Mesendoderm (in vitro differentiated cells): ENCODE results near the gene ARPC5.

Experiments
- DNase-seq: peaks from one replicate; pipeline ENCODE4 v3.0.0; 2013
- H2AK5ac ChIP-seq: 2 replicates; pipeline ENCODE4 v1.6.1; 2013; ENCODE audit warnings: low read length, inconsistent platforms
- H2BK120ac ChIP-seq: 2 replicates; pipeline ENCODE4 v1.6.1; 2013; ENCODE audit warnings: low read depth, mild to moderate bottlenecking, low read length, moderate library complexity, mixed read lengths
- H2BK15ac ChIP-seq: replicated peaks from 2 replicates; pipeline ENCODE4 v1.6.1; 2013; ENCODE audit warnings: low read depth, mild to moderate bottlenecking, moderate library complexity
- H2BK5ac ChIP-seq: 2 replicates; pipeline ENCODE4 v1.6.1; 2013; ENCODE audit warnings: low read length, inconsistent platforms
- H3K18ac ChIP-seq: 2 replicates; pipeline ENCODE4 v1.6.1; 2013; ENCODE audit warnings: mild to moderate bottlenecking, low read length, mixed read lengths
- H3K23ac ChIP-seq: one replicate; pipeline ENCODE4 v1.6.1; 2013; ENCODE audit warnings: low read length
- H3K27ac ChIP-seq: 2 replicates; pipeline ENCODE4 v1.5.1; 2013; ENCODE audit warnings: low read depth, mild to moderate bottlenecking, inconsistent platforms, low read length, moderate library complexity
- H3K27me3 ChIP-seq: 2 replicates; pipeline ENCODE4 v1.6.1; 2013; ENCODE audit warnings: low read length, control low read depth, mild to moderate bottlenecking, inconsistent platforms; ENCODE audit not compliant: insufficient read depth, poor library complexity
- H3K36me3 ChIP-seq: 2 replicates; pipeline ENCODE4 v1.6.1; 2013; ENCODE audit warnings: low read length, inconsistent platforms; ENCODE audit not compliant: control insufficient read depth, insufficient read depth
- H3K4ac ChIP-seq: one replicate; pipeline ENCODE4 v1.6.1; 2013; ENCODE audit warnings: low read depth, mild to moderate bottlenecking, low read length, moderate library complexity
- H3K4me1 ChIP-seq: 2 replicates; pipeline ENCODE4 v1.6.1; 2013; ENCODE audit warnings: low read depth, low read length, inconsistent platforms; ENCODE audit not compliant: control insufficient read depth
- H3K4me2 ChIP-seq: 2 replicates; pipeline ENCODE4 v1.6.1; 2013; ENCODE audit warnings: low read length
- H3K4me3 ChIP-seq: 2 replicates; pipeline ENCODE4 v1.5.1; 2013; ENCODE audit warnings: mild to moderate bottlenecking, low read length
- H3K56ac ChIP-seq: one replicate; pipeline ENCODE4 v1.6.1; 2013; ENCODE audit warnings: low read length
- H3K79me1 ChIP-seq: 2 replicates; pipeline ENCODE4 v1.6.1; 2013; ENCODE audit warnings: low read length, inconsistent platforms
- H3K79me2 ChIP-seq: 2 replicates; pipeline ENCODE4 v1.6.1; 2013; ENCODE audit warnings: mild to moderate bottlenecking, low read length; ENCODE audit not compliant: control insufficient read depth, insufficient read depth
- H3K9ac ChIP-seq: 2 replicates; pipeline ENCODE4 v1.6.1; 2013; ENCODE audit warnings: low read length, inconsistent platforms
- H4K5ac ChIP-seq: one replicate; pipeline ENCODE4 v1.6.1; 2013; ENCODE audit warnings: low read length
- H4K8ac ChIP-seq: one replicate; pipeline ENCODE4 v1.6.1; 2013; ENCODE audit warnings: low read depth, mild to moderate bottlenecking, control low read depth, low read length, moderate library complexity
- WGBS: extraction: QIAGEN DNeasy Blood & Tissue Kit; methylation state at CpG from one replicate; pipeline ENCODE4 v1.1.7; 2013; ENCODE audit warnings: low lambda C conversion rate, missing lambda C conversion rate; ENCODE audit not compliant: insufficient coverage; ENCODE audit errors: extremely low coverage; 5-methylcytosine and 5-hydroxymethylcytosine counted together

The ARPC5 gene

GRCh38 chr1:183589384-183589783 lies 46.2 kb downstream of the ARPC5 start:
- Histone ChIP-seq H2BK5ac (no peak overlapping the region), H3K4ac (no peak overlapping the region), H3K27ac (no peak overlapping the region), H2AK5ac (no peak overlapping the region), H3K36me3 (no peaks in the 10 kb centered on the region), H3K79me2 (no peaks in the 10 kb centered on the region), H3K4me3 (no peak overlapping the region), H3K27me3 (no peaks in the 10 kb centered on the region), H2BK120ac (no peak overlapping the region), H3K23ac (no peak overlapping the region), H3K79me1 (no peaks in the 10 kb centered on the region), H3K4me1 (peaks cover 6% of the 10 kb centered on the region), H3K18ac (no peak overlapping the region), H3K9ac (no peak overlapping the region), H4K5ac (no peak overlapping the region), H3K4me2 (no peak overlapping the region), H4K8ac (no peak overlapping the region), H2BK15ac (no peak overlapping the region), H3K56ac (no peak overlapping the region)
- DNase-seq = no peak
- WGBS = 100% methylated on average over 1 of the region's 5 CpGs

DNA sequence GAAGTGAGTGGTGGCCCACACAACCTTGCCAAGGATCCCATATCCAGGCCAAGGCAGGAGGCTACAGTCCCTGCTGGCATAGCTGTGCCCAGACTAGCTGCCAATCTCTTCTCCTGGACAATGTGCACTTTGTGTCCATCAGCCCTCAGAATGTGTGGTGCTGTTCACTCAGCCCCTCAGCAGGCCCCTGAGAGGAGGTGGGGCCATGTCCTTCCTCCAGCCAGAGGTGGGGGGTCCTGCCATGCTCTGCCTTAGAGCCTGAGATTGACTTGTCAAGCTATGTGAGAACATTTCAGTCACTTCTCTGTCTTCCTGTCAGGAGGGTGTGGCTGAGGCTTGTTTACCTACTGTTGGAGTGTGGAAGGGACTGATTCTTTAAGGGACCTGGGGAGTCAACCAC lies 46.8 kb downstream of the ARPC5 start:
- no peak for DNase-seq
- H3K18ac ChIP-seq = no peak overlapping the region

GRCh38 chr1:183586926-183587325 lies 48.7 kb downstream of the ARPC5 start:
- H3K27me3 ChIP-seq = no peaks in the 10 kb centered on the region
- H2BK5ac ChIP-seq = no peak overlapping the region
- no peak overlapping the region for H3K4me2 ChIP-seq
- no peak overlapping the region for H3K18ac ChIP-seq
- H3K56ac ChIP-seq = no peak overlapping the region
- H4K8ac ChIP-seq = no peak overlapping the region
- H4K5ac ChIP-seq = no peak overlapping the region
- no peak overlapping the region for H2BK15ac ChIP-seq
- no peak overlapping the region for H2BK120ac ChIP-seq
- H2AK5ac ChIP-seq = no peak overlapping the region
- no CpG with 5 or more reads among the region's 8 CpGs for WGBS
- no peaks in the 10 kb centered on the region for H3K36me3 ChIP-seq
- H3K27ac ChIP-seq = no peak overlapping the region
- H3K9ac ChIP-seq = no peak overlapping the region
- H3K4ac ChIP-seq = no peak overlapping the region
- H3K4me3 ChIP-seq = no peak overlapping the region
- no peaks in the 10 kb centered on the region for H3K79me2 ChIP-seq
- no peak overlapping the region for H3K23ac ChIP-seq
- H3K79me1 ChIP-seq = no peaks in the 10 kb centered on the region
- no peak for DNase-seq
- no peaks in the 10 kb centered on the region for H3K4me1 ChIP-seq

More for the DNA sequence above, 46.8 kb downstream of the ARPC5 start:
- Histone ChIP-seq H3K36me3 (no peaks in the 10 kb centered on the region), H3K23ac (no peak overlapping the region), H3K79me2 (no peaks in the 10 kb centered on the region), H2BK15ac (no peak overlapping the region), H3K56ac (no peak overlapping the region), H3K4me2 (no peak overlapping the region), H3K79me1 (no peaks in the 10 kb centered on the region), H3K9ac (no peak overlapping the region), H3K27ac (no peak overlapping the region), H4K8ac (no peak overlapping the region), H3K4me3 (no peak overlapping the region), H3K4me1 (peaks cover 6% of the 10 kb centered on the region), H2AK5ac (no peak overlapping the region), H3K27me3 (no peaks in the 10 kb centered on the region), H4K5ac (no peak overlapping the region), H2BK5ac (no peak overlapping the region), H2BK120ac (no peak overlapping the region), H3K4ac (no peak overlapping the region)

- Histone ChIP-seq H3K18ac (no peak overlapping the region), H3K79me1 (no peaks in the 10 kb centered on the region)
Measured at GRCh38 chr1:183586455-183586854, 49.1 kb downstream of the ARPC5 start.

GRCh38 chr1:183585038-183585437 lies 50.5 kb downstream of the ARPC5 start:
- no CpG with 5 or more reads among the region's 6 CpGs for WGBS
- DNase-seq = no peak
- Histone ChIP-seq H3K18ac (no peak overlapping the region), H2BK120ac (no peak overlapping the region), H3K36me3 (no peaks in the 10 kb centered on the region), H3K27ac (no peak overlapping the region), H4K5ac (no peak overlapping the region), H3K4me1 (no peaks in the 10 kb centered on the region), H4K8ac (no peak overlapping the region), H3K79me2 (no peaks in the 10 kb centered on the region), H3K27me3 (no peaks in the 10 kb centered on the region), H3K4ac (no peak overlapping the region), H3K56ac (no peak overlapping the region), H3K79me1 (no peaks in the 10 kb centered on the region), H3K23ac (no peak overlapping the region), H3K9ac (no peak overlapping the region), H3K4me3 (no peak overlapping the region), H3K4me2 (no peak overlapping the region), H2AK5ac (no peak overlapping the region), H2BK5ac (no peak overlapping the region), H2BK15ac (no peak overlapping the region)

More at GRCh38 chr1:183586455-183586854, 49.1 kb downstream of the ARPC5 start:
- no peaks in the 10 kb centered on the region for H3K79me2 ChIP-seq
- no peaks in the 10 kb centered on the region for H3K36me3 ChIP-seq
- no peak overlapping the region for H3K4me2 ChIP-seq
- H3K4me3 ChIP-seq = no peak overlapping the region
- H3K27ac ChIP-seq = no peak overlapping the region
- H3K4me1 ChIP-seq = no peaks in the 10 kb centered on the region
- WGBS = no CpG with 5 or more reads among the region's 1 CpG
- H3K23ac ChIP-seq = no peak overlapping the region
- H4K5ac ChIP-seq = no peak overlapping the region
- H4K8ac ChIP-seq = no peak overlapping the region
- no peak overlapping the region for H2AK5ac ChIP-seq
- no peak overlapping the region for H3K4ac ChIP-seq
- no peak for DNase-seq
- no peak overlapping the region for H2BK120ac ChIP-seq
- no peak overlapping the region for H2BK5ac ChIP-seq
- H3K27me3 ChIP-seq = no peaks in the 10 kb centered on the region
- H3K9ac ChIP-seq = no peak overlapping the region
- no peak overlapping the region for H2BK15ac ChIP-seq
- H3K56ac ChIP-seq = no peak overlapping the region

DNA sequence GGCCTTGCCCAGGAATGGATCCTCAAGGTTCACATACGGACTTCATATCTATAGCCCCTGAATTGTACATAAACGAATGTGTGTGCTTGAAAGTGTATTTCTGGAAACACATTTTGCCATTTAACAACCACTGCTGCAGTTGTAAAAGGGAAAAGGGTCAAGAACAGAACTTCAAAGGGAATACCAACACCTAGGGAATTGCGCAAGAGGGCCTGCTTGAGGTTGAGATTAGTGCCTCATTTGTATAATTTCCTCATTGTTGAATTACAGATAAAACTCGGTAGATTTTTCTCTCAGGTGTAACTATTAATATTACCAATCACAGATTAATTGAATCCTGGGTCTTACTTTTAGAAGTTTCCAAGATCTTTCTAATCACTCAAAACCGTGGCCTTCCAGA lies 51.4 kb downstream of the ARPC5 start:
- no CpG with 5 or more reads among the region's 5 CpGs for WGBS
- Histone ChIP-seq H3K56ac (no peak overlapping the region), H4K5ac (no peak overlapping the region), H3K79me1 (no peaks in the 10 kb centered on the region), H3K18ac (no peak overlapping the region), H3K9ac (no peak overlapping the region), H2BK5ac (no peak overlapping the region), H4K8ac (no peak overlapping the region), H3K4me3 (no peak overlapping the region), H3K27ac (no peak overlapping the region), H3K4me2 (no peak overlapping the region), H3K27me3 (no peaks in the 10 kb centered on the region), H3K79me2 (no peaks in the 10 kb centered on the region), H3K36me3 (no peaks in the 10 kb centered on the region), H3K4ac (no peak overlapping the region), H3K4me1 (no peaks in the 10 kb centered on the region), H2AK5ac (no peak overlapping the region), H2BK120ac (no peak overlapping the region), H2BK15ac (no peak overlapping the region), H3K23ac (no peak overlapping the region)
- no peak for DNase-seq
